ENCODE measurements around the gene FOXS1.

FOXS1 gene

DNA sequence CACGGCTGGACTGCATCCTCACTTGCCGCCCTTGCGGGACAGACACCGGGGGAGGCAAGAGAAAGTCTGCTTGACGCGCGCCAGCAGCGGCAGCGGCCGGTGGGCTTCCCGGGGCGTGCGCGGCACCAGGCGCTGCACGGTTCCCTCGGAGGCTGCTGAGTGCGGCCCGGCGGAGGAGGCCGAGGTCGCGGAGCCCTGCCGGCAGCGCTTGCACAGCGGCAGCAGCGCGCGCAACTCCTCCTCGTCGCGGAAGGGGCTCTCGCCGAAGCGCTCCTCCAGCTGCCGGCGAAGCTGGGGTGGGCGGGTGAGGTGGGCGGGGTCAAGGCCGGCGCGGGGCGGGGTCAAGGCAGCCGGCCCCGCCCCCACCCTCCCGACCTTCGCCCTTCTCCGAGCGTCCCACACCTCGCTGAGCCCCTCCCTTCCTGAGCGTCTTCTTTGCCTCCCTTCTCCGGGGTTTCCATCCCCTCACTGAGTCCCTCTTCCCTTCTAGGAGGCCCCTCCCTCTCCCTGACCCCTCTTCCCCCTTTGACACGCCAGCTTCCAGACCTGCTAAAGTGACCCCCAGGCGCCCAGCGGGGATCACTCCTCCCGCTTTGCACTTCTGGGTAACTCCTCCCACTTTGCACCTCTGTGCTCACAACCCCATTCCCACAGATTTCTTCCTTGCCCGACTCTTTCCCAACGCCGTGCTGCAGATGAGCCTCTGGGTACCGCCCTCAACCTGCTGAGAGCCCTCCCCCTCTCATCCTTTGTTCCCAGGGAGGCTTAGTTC is 16.2 kb upstream of the FOXS1 start:
- Histone ChIP-seq H3K4me3 (replicated peaks; ENCODE audit: insufficient read depth, low read length) (peak overlapping the region; percentile 34), H3K27ac (replicated peaks) (no peak overlapping the region)

GRCh38 chr20:31861135-31861384 is 15.7 kb upstream of the FOXS1 start:
- Histone ChIP-seq H3K27me3 (ENCODE audit: insufficient read depth, poor library complexity, severe bottlenecking) (peaks cover 35% of the 10 kb centered on the region), H3K4me3 (replicated peaks; ENCODE audit: insufficient read depth, low read length) (peak overlapping the region; percentile 34), H3K27ac (replicated peaks) (no peak overlapping the region)
- TF ChIP-seq GABPA (IDR thresholded peaks at IDR 0.05; ENCODE audit: low read depth): no peak
- no peak for TF ChIP-seq POLR2AphosphoS5 (IDR thresholded peaks at IDR 0.05; ENCODE audit: low read depth)
- TF ChIP-seq SPI1 (IDR thresholded peaks at IDR 0.05; ENCODE audit: borderline replicate concordance, low read depth): no peak
- TF ChIP-seq, protein P1, sequence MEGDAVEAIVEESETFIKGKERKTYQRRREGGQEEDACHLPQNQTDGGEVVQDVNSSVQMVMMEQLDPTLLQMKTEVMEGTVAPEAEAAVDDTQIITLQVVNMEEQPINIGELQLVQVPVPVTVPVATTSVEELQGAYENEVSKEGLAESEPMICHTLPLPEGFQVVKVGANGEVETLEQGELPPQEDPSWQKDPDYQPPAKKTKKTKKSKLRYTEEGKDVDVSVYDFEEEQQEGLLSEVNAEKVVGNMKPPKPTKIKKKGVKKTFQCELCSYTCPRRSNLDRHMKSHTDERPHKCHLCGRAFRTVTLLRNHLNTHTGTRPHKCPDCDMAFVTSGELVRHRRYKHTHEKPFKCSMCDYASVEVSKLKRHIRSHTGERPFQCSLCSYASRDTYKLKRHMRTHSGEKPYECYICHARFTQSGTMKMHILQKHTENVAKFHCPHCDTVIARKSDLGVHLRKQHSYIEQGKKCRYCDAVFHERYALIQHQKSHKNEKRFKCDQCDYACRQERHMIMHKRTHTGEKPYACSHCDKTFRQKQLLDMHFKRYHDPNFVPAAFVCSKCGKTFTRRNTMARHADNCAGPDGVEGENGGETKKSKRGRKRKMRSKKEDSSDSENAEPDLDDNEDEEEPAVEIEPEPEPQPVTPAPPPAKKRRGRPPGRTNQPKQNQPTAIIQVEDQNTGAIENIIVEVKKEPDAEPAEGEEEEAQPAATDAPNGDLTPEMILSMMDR (IDR thresholded peaks at IDR 0.05; ENCODE audit: insufficient read depth, low read length): no peak
- no peak for TF ChIP-seq REST (IDR thresholded peaks at IDR 0.05; ENCODE audit: insufficient replicate concordance, low read depth)
- DNase-seq (ENCODE audit: low read depth in 1 of 2, low spot score in 1 of 2): no peak

More for the DNA sequence above, 16.2 kb upstream of the FOXS1 start:
- DNase-seq (ENCODE audit: low read depth in 1 of 2, low spot score in 1 of 2): peak in 1 of 2 experiments; percentile 41
- TF ChIP-seq, protein P1 (IDR thresholded peaks at IDR 0.05; ENCODE audit: insufficient read depth, low read length): no peak
- TF ChIP-seq REST (IDR thresholded peaks at IDR 0.05; ENCODE audit: insufficient replicate concordance, low read depth) (no peak), GABPA (IDR thresholded peaks at IDR 0.05; ENCODE audit: low read depth) (no peak), POLR2AphosphoS5 (IDR thresholded peaks at IDR 0.05; ENCODE audit: low read depth) (no peak), SPI1 (IDR thresholded peaks at IDR 0.05; ENCODE audit: borderline replicate concordance, low read depth) (no peak)
- H3K27me3 ChIP-seq (ENCODE audit: insufficient read depth, poor library complexity, severe bottlenecking): peaks cover 35% of the 10 kb centered on the region

- H3K4me3 ChIP-seq (replicated peaks; ENCODE audit: insufficient read depth, low read length): peak overlapping the region; percentile 34
- no peak for DNase-seq (ENCODE audit: low read depth in 1 of 2, low spot score in 1 of 2)
- TF ChIP-seq POLR2AphosphoS5 (IDR thresholded peaks at IDR 0.05; ENCODE audit: low read depth) (no peak), SPI1 (IDR thresholded peaks at IDR 0.05; ENCODE audit: borderline replicate concordance, low read depth) (no peak), REST (IDR thresholded peaks at IDR 0.05; ENCODE audit: insufficient replicate concordance, low read depth) (no peak), GABPA (IDR thresholded peaks at IDR 0.05; ENCODE audit: low read depth) (no peak)
- TF ChIP-seq, protein P1 (IDR thresholded peaks at IDR 0.05; ENCODE audit: insufficient read depth, low read length): no peak
Observed at GRCh38 chr20:31860390-31861134, 15.2 kb upstream of the FOXS1 start.

More at GRCh38 chr20:31860390-31861134, 15.2 kb upstream of the FOXS1 start:
- H3K27me3 ChIP-seq (ENCODE audit: insufficient read depth, poor library complexity, severe bottlenecking): peaks cover 35% of the 10 kb centered on the region
- no peak overlapping the region for H3K27ac ChIP-seq (replicated peaks)
